ENCODE measurements around the gene BLOC1S3. TPM values are rescaled to one million over a fixed set of nuclear protein-coding genes. Genes with fewer than 3 reads are reported as not detected.

Gene BLOC1S3
- total and polyA plus RNA-seq, 2 of the 4 experiments (the other 2 are of a cell fraction) = 1.1 to 4.9 TPM

- no peak overlapping the region for H2AFZ ChIP-seq (replicated peaks; ENCODE audit: low read length, poor library complexity)
- H4K5ac ChIP-seq (ENCODE audit: low read depth, low read length) = no peak overlapping the region
- DNase-seq (no peak), ATAC-seq (ENCODE audit: low read depth) (no peak)
- no peak overlapping the region for H4K91ac ChIP-seq (ENCODE audit: insufficient read depth, low read depth, low read length)
- no peak overlapping the region for H2BK15ac ChIP-seq (ENCODE audit: low read depth, low read length)
- no peak overlapping the region for H3K18ac ChIP-seq (ENCODE audit: low read depth, low read length)
- no peaks in the 10 kb centered on the region for H3K9me3 ChIP-seq (ENCODE audit: control insufficient read depth, insufficient read depth, low read length)
- no peak overlapping the region for H2BK5ac ChIP-seq (ENCODE audit: low read depth, low read length, poor library complexity, severe bottlenecking)
- TF ChIP-seq MXI1 (IDR thresholded peaks at IDR 0.05; ENCODE audit: borderline replicate concordance, low read depth, low read length) = no peak
- no peak for TF ChIP-seq FOS (IDR thresholded peaks at IDR 0.05; ENCODE audit: low read depth, low read length)
- no peak for TF ChIP-seq ELK1 (IDR thresholded peaks at IDR 0.05; ENCODE audit: borderline replicate concordance, low read depth, low read length)
- TF ChIP-seq RAD21 (IDR thresholded peaks at IDR 0.05; ENCODE audit: low read length) = no peak
- no peak for TF ChIP-seq USF2 (IDR thresholded peaks at IDR 0.05; ENCODE audit: low read depth, low read length)
- no peak for TF ChIP-seq RCOR1 (IDR thresholded peaks at IDR 0.05; ENCODE audit: insufficient replicate concordance, low read length)
- no peak for TF ChIP-seq CEBPB (IDR thresholded peaks at IDR 0.05; ENCODE audit: low read depth, low read length)
- TF ChIP-seq BHLHE40 (IDR thresholded peaks at IDR 0.05; ENCODE audit: low read depth, low read length) = no peak
- TF ChIP-seq CTCF (conservative IDR thresholded peaks at IDR 0.05; ENCODE audit: low read depth, low read length) = no peak
- no peak for TF ChIP-seq POLR2A (IDR thresholded peaks at IDR 0.05; ENCODE audit: low read depth, low read length)
- TF ChIP-seq NFE2L2 (IDR thresholded peaks at IDR 0.05; ENCODE audit: low read depth, low read length) = no peak
- TF ChIP-seq RFX5 (IDR thresholded peaks at IDR 0.05; ENCODE audit: low read depth, low read length) = no peak
- no peak for TF ChIP-seq MAZ (IDR thresholded peaks at IDR 0.05; ENCODE audit: borderline replicate concordance, low read depth, low read length)
- TF ChIP-seq SMC3 (IDR thresholded peaks at IDR 0.05; ENCODE audit: low read depth, low read length) = no peak
- no peak for TF ChIP-seq MAFK (IDR thresholded peaks at IDR 0.05; ENCODE audit: low read depth, low read length)
- no peak for TF ChIP-seq CHD1 (IDR thresholded peaks at IDR 0.05; ENCODE audit: low read depth, low read length)
- no peak overlapping the region for H3K4ac ChIP-seq (ENCODE audit: low read depth, low read length)
- ChIA-PET CTCF (no interaction called here), POLR2A (ENCODE audit: unreplicated experiment) (no interaction called here)
- H3K4me2 ChIP-seq (ENCODE audit: low read depth, low read length) = no peak overlapping the region
- no peak overlapping the region for H2AK9ac ChIP-seq (replicated peaks; ENCODE audit: low read depth, low read length, poor library complexity)
- WGBS, 2 experiments (ENCODE audit: extremely low coverage in 2 of 2, insufficient read length in 1 of 2) = 82% methylated on average over 2 of the region's 12 CpGs; no CpG with 5 or more reads in 1 of the 2 experiments
- H4K20me1 ChIP-seq (ENCODE audit: insufficient read depth, low read length) = peaks cover 50% of the 10 kb centered on the region
- no peak overlapping the region for H3K9ac ChIP-seq (ENCODE audit: low read depth, low read length)
- dilution Hi-C loops (cut with HindIII; ENCODE audit: low sequenced_read_pairs, unreplicated experiment) = no loop called here
- no peak overlapping the region for H3K4me3 ChIP-seq (ENCODE audit: insufficient read depth, low read depth, low read length)
- H3K79me1 ChIP-seq (ENCODE audit: low read depth in 1 of 2, low read length in 2 of 2) = peaks cover 35 to 72% of the 10 kb centered on the region in 2 experiments
- no peak overlapping the region for H2BK20ac ChIP-seq (ENCODE audit: low read depth, low read length)
- H3K14ac ChIP-seq (replicated peaks; ENCODE audit: low read depth, low read length) = no peak overlapping the region
- no peak overlapping the region for H3K56ac ChIP-seq (ENCODE audit: extremely low read depth, insufficient read depth, low read length)
- H3K23ac ChIP-seq (ENCODE audit: low read depth, low read length) = no peak overlapping the region
- H2AK5ac ChIP-seq (ENCODE audit: low read depth, low read length) = no peak overlapping the region
- no peak overlapping the region for H3K27ac ChIP-seq (ENCODE audit: insufficient read depth, low read length)
- no TSS peak for BruUV-seq (replicated peaks)
- peaks cover 15% of the 10 kb centered on the region for H3K9me1 ChIP-seq (ENCODE audit: insufficient read depth, low read length)
- intact Hi-C loops (cut with micrococcal nuclease) = no loop called here
- no peak overlapping the region for H2BK120ac ChIP-seq (ENCODE audit: low read depth, low read length)
- no peaks in the 10 kb centered on the region for H3K27me3 ChIP-seq (ENCODE audit: control insufficient read depth, insufficient read depth, low read length)
- 0 out of 4 replicates have a peak overlapping the region, but pooled peaks of 1 of the 2 experiments have one; percentile 17 for H4K8ac ChIP-seq (ENCODE audit: low read depth in 2 of 2, low read length in 2 of 2)
- in situ Hi-C loops (cut with MboI; ENCODE audit: low sequenced_read_pairs) = no loop called here
- peaks cover 12% of the 10 kb centered on the region for H3K36me3 ChIP-seq (ENCODE audit: control insufficient read depth, insufficient read depth, low read length)
- peaks cover 2% of the 10 kb centered on the region; the same call in 1 of the 2 replicates for H3K4me1 ChIP-seq (ENCODE audit: control insufficient read depth, insufficient read depth, low read length)
These were observed 41.9 kb upstream of the BLOC1S3 start for GRCh38 chr19:45136507-45137178.
